ENCODE measurements around the gene ST13. TPM values are rescaled to one million over a fixed set of nuclear protein-coding genes. Genes with fewer than 3 reads are reported as not detected.

ST13 gene
- total RNA-seq, 1 experiment from 2014 or later: 136 TPM

DNA sequence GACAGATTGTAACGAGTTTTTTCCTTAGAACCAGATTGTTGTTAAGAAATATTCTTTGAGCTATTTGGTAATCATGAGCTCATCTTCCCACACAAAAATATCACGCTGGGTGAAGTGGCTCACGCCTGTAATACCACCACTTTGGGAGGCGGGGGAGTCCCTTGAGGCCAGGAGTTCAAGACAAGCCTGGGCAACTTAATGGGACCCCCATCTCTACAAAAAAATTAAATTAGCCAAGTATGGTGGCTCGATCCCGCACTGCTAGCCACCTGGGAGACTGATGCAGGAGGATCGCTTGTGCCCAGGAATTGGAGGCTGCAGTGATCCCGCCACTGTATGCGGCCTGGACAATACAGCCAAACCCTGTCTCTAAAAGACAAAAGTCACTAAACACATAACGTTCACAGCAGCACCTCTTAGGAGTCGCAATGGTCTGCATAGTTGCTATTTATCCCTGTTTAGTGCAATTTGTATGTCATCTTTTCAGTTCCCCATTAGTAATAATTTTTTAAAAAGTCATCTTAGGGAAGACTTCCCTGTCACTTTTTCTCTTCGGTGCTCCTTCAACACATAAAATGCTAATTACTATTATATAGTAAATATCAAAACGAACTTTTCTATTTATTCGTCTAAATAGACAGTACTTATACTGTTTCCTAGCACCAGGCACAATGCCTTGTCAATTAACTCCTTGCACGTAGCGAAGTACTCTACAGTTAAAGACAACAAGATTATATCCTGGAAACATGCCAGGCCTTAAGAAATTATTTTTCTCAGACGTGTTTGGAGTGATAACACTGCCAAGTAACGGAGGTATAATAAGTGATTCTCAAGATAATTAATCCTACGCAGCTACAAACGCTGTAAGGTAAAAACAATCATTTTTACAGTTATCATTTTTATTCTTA is 1.1 kb downstream of the ST13 start:
- Histone ChIP-seq H3K27ac (ENCODE audit: low read length) (no peak overlapping the region), H3K9me2 (replicated peaks; ENCODE audit: low read length) (no peaks in the 10 kb centered on the region), H3K79me2 (ENCODE audit: low read length) (peaks cover 95% of the 10 kb centered on the region), H3K4me3 (ENCODE audit: low read length) (peak overlapping the region; percentile 82), H2AFZ (ENCODE audit: low read length) (no peak overlapping the region), H3K9me3 (ENCODE audit: low read length) (no peaks in the 10 kb centered on the region), H4K20me1 (ENCODE audit: low read length) (peaks cover 22% of the 10 kb centered on the region; the same call in 1 of the 2 replicates), H3F3A (ENCODE audit: low read length, unreplicated experiment) (no peaks in the 10 kb centered on the region), H3K36me3 (ENCODE audit: low read depth, low read length) (peaks cover 5% of the 10 kb centered on the region; the same call in 1 of the 2 replicates), H3K27me3 (ENCODE audit: low read length) (no peaks in the 10 kb centered on the region), H3K4me2 (ENCODE audit: low read length) (peak overlapping the region; percentile 95), H3K4me1 (ENCODE audit: insufficient read depth, low read length) (peaks cover 33% of the 10 kb centered on the region), H3K9ac (ENCODE audit: low read length) (peak overlapping the region; percentile 98)
- no TSS peak for BruUV-seq (replicated peaks)
- intact Hi-C loops (cut with micrococcal nuclease): no loop called here
- ATAC-seq: no peak
- no peak for DNase-seq
- ChIA-PET CTCF (no interaction called here), POLR2A (ENCODE audit: unreplicated experiment) (no interaction called here)
- TF ChIP-seq EZH2phosphoT487 (IDR thresholded peaks at IDR 0.05; ENCODE audit: borderline replicate concordance, low read length) (no peak), EZH2 (IDR thresholded peaks at IDR 0.05; ENCODE audit: low read length, unreplicated experiment) (no peak)
- TF ChIP-seq, protein P1, sequence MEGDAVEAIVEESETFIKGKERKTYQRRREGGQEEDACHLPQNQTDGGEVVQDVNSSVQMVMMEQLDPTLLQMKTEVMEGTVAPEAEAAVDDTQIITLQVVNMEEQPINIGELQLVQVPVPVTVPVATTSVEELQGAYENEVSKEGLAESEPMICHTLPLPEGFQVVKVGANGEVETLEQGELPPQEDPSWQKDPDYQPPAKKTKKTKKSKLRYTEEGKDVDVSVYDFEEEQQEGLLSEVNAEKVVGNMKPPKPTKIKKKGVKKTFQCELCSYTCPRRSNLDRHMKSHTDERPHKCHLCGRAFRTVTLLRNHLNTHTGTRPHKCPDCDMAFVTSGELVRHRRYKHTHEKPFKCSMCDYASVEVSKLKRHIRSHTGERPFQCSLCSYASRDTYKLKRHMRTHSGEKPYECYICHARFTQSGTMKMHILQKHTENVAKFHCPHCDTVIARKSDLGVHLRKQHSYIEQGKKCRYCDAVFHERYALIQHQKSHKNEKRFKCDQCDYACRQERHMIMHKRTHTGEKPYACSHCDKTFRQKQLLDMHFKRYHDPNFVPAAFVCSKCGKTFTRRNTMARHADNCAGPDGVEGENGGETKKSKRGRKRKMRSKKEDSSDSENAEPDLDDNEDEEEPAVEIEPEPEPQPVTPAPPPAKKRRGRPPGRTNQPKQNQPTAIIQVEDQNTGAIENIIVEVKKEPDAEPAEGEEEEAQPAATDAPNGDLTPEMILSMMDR (conservative IDR thresholded peaks at IDR 0.05; ENCODE audit: low read depth, low read length): no peak

DNA sequence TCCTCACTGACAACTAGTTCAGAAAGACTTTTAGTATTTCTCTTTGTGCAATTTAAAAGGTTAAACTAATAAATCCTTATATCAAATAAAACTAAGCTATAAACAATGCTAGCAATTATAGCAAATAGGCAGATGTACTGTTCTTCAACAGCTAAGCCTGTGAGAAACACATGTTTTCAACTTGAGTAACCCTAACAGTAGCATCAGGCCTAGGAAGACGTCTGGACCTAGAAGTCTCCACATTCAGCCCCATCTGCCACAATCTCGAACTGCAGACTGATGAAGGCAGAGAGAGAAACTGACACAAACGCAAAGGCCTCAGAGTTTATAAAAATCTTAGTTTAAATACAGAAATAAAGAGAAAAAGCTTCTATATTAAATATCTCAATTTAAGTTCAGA is 2.5 kb downstream of the ST13 start:
- H3K4me2 ChIP-seq (ENCODE audit: low read length): peak overlapping the region; percentile 95
- peaks cover 94% of the 10 kb centered on the region for H3K79me2 ChIP-seq (ENCODE audit: low read length)
- ATAC-seq (no peak), DNase-seq (no peak)
- BruUV-seq (replicated peaks): no TSS peak
- peaks cover 22% of the 10 kb centered on the region; the same call in 1 of the 2 replicates for H4K20me1 ChIP-seq (ENCODE audit: low read length)
- H3K4me1 ChIP-seq (ENCODE audit: insufficient read depth, low read length): peaks cover 33% of the 10 kb centered on the region
- CTCF ChIA-PET: no interaction called here
- intact Hi-C loops (cut with micrococcal nuclease): no loop called here
- H3K27me3 ChIP-seq (ENCODE audit: low read length): no peaks in the 10 kb centered on the region
- H3K9me2 ChIP-seq (replicated peaks; ENCODE audit: low read length): no peaks in the 10 kb centered on the region
- H3K27ac ChIP-seq (ENCODE audit: low read length): no peak overlapping the region
- H3K36me3 ChIP-seq (ENCODE audit: low read depth, low read length): peaks cover 11% of the 10 kb centered on the region; the same call in 1 of the 2 replicates
- no peaks in the 10 kb centered on the region for H3K9me3 ChIP-seq (ENCODE audit: low read length)
- H3K4me3 ChIP-seq (ENCODE audit: low read length): peak overlapping the region; percentile 82
- POLR2A ChIA-PET (ENCODE audit: unreplicated experiment): interaction anchor here (0.6 kb wide), 1 partner anchor 97 kb away, joined by 3 read pairs; the partner anchor contains the start of gene RBX1
- H2AFZ ChIP-seq (ENCODE audit: low read length): no peak overlapping the region
- TF ChIP-seq EZH2phosphoT487 (IDR thresholded peaks at IDR 0.05; ENCODE audit: borderline replicate concordance, low read length): no peak
- no peak for TF ChIP-seq EZH2 (IDR thresholded peaks at IDR 0.05; ENCODE audit: low read length, unreplicated experiment)
- TF ChIP-seq, protein P1 (conservative IDR thresholded peaks at IDR 0.05; ENCODE audit: low read depth, low read length): no peak
- H3F3A ChIP-seq (ENCODE audit: low read length, unreplicated experiment): no peaks in the 10 kb centered on the region
- H3K9ac ChIP-seq (ENCODE audit: low read length): peak overlapping the region; percentile 98; the same call in 1 of the 2 replicates

Data from PC-3 (cell line).